HuH-7 (cell line): Measurements from ENCODE around the gene MAP1LC3A.

Experiments used
- DNase-seq: peaks from one replicate; pipeline ENCODE4 v3.0.0; 2011; ENCODE audit warnings: low spot score

MAP1LC3A gene

DNA sequence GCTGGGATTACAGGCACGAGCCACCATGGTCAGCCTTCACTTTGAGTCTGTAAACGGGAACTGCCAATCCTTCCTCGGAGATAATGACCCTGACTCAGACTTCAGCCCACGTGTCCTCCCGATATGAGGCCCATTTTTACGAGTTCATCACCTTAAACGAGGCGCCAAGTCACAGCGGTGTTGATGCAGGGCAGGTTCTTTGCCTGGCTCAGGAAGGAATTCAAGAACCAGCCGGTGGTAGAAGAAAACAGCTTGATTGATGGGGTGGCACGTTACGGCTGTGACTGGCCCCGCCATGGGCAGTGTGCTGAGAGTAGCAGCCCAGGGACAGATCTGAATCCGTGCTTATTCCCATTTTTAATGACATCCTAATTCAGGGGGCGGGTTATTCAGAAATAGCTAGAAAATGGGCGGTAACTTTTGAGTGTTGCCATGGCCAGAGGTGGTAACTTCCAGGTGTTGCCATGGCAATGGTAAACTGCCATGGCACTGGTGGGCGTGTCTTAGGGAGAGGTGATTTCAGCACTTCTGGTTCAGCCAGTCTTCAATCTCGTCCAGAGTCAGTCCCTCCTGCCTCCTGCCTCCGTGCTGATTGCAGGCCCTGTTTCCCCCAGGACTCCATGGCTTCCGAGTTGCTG lies 9.1 kb upstream of the MAP1LC3A start:
- DNase-seq: no peak

DNA sequence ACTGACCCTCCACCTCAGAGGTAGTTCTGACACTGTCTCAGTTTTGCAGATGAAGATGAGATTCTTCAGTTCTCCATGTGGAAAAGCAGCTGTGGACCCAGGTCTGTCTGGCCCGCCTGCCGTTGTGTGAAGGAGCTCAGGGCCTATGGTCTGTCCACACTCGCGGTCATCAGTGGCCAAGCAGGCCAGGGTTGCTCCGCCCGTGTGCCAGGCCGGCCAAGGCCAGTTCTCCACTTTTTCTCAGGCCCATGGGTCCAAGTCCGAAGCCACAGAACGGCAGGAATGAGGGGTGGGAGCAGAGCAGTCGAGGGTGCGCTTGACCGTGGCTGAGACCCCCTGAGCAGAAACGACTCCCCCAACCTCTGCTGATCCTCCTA lies 8.6 kb upstream of the MAP1LC3A start:
- no peak for DNase-seq

DNA sequence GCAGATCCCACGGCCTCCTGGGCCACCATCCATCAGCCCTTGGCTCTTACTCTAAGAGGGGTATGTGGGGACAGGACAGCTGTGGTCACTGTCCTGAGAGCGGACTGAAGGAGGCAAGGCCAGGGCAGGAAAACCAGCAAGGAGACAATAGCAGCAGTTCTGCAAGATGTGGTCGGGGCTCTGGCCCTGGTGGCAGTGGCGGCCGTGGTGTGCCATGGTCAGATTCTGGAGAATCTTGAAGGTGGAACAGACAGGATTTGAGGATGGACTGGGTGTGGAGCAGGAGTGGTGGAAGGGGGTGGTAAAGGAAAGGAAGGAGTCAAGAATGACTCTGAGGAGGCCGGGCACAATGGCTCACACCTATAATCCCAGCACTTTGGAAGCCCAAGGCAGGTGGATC lies 5.9 kb upstream of the MAP1LC3A start:
- no peak for DNase-seq

GRCh38 chr20:34553366-34553867 lies 5.1 kb upstream of the MAP1LC3A start:
- no peak for DNase-seq

DNA sequence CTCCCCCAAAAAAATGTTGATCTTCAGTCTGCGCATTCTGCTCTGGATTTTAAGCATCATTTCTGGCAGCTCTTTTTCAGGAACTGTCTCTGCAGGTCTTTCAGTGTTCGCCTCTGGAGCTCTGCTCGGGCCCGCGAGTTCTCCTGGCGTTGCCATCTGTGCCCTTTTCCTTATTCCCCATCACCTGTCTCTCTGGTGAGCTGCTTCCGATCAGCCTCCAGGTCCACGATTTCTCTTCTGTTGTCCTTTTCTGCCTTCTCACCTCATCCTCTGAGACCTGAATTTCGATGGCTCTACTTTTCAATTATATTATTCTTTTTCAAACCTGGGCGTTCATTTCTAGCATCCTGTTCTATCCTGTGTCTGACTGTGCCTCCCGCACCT lies 590 bp upstream of the MAP1LC3A start:
- no peak for DNase-seq

DNA sequence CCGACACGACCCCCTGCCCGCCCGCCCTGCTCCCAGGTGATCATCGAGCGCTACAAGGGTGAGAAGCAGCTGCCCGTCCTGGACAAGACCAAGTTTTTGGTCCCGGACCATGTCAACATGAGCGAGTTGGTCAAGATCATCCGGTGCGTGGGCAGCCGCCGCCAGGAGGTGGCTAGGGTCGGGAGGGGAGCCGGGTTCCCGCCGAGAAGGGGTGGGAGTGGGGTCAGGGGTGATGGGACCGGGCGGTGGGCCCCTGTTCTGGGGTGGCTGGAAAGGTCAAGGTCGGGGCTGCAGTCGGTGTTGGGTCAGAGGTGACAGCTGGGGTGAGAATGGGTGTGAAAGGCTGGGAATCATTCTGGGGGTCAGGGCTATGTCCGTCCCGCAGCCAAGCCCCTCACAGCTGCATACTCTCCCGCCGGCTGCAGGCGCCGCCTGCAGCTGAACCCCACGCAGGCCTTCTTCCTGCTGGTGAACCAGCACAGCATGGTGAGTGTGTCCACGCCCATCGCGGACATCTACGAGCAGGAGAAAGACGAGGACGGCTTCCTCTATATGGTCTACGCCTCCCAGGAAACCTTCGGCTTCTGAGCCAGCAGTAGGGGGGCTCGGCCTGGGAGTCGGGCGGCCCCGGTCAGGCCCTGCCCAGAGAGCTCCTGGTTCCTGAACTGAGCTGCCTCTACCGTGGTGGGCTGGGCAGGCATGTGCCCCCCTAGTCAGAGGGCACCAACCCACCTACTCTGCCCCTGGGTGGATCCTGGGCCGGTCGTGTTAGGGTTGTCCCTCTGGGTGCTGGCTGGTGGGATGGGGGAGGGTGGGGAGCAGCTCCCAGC lies 1.0 kb downstream of the MAP1LC3A start:
- no peak for DNase-seq

GRCh38 chr20:34560141-34560523 lies 1.6 kb downstream of the MAP1LC3A start:
- DNase-seq: no peak

GRCh38 chr20:34560614-34561013 lies 2.1 kb downstream of the MAP1LC3A start:
- no peak for DNase-seq

GRCh38 chr20:34561661-34562060 lies 3.1 kb downstream of the MAP1LC3A start:
- DNase-seq: no peak

DNA sequence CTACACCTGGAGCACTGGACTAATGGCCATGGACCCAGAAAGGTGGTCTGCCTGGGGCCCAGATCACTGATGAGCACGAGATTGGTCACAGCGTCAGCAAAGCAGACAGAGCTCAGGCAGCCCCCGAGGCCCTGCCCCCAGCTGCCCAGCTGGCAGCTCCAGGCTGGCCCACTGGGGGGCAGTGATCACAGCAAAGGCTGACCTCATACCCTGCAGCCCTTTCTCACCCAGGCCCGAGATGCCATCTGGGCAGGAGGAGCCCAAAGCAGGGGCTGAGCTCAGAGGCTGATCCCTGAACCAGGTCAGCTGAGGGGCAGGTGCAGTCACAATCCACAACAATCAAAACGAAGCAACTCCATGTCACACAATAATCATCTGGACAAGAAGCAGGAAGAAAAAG lies 4.1 kb downstream of the MAP1LC3A start:
- DNase-seq: peak; percentile 63

- no peak for DNase-seq
Observed at GRCh38 chr20:34564833-34565232, 6.3 kb downstream of the MAP1LC3A start.

- DNase-seq: no peak
Observed at GRCh38 chr20:34566978-34567891, 8.7 kb downstream of the MAP1LC3A start.

DNA sequence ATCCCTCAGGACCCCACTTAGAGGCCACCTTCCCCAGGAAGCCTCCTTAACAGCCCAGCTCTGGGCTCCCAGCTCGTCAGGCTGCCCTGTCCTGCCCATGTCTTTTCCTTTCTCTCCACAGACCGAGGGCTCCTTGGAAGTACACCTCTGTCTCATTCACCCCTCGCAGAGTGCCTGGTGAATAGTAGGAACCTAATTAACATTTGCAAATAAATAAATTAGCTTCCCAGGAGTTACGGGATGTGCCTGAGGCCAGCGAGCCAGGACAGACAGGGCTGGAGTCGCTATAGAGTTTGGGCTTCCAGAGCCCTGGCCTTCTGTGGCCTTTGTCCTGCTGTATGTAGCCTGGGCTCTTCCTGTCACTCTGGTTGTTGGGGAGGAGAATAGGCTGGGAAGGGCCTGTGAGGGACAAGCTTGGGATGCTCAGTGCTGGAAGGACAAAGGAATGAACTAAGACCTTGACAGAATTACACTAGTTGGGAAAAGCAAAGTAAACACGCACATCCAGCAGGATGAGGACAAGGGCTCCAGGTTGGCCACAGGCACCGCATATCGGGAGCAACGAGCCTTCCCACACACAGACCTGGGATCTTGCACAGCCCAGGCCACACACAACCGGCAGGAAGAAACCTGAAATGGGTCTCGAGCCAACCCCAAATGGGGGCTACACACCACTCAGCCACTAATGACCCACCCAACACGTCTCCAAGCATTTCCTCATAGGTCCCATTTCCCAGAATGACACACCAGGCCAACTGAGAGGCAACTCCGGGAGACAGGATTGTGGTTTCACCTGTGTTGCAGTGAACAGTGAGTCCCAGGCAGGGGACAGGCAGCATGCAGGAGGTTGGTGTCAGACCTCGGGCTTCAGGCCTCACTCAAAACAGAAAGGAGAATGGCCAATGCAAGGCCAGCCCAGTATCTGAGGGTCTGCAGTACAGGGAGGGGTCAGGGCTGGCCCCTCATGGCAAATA lies 9.7 kb downstream of the MAP1LC3A start:
- no peak for DNase-seq

GRCh38 chr20:34569598-34569997 lies 11.1 kb downstream of the MAP1LC3A start:
- no peak for DNase-seq

DNA sequence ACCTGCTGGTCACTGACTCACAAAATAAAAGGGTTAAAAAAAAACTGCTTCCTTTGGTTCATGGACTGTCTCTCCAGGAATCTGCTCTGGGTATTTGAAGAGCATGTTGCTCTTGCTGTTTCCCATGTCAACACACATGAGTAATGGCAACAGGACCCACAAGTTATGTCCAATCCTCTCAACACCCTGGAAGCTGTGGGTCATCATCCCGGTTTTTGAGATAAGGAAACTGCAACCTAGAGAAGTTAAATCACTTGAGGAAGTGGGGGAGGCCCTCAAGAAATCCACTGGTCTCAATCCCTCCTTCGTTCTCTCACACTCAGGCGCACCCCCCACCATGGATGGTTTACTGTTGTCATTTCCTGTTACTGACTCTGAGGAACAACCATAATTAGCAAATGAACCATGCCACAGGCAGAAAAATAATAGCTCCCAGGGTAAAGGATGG lies 12.4 kb downstream of the MAP1LC3A start:
- DNase-seq: no peak

GRCh38 chr20:34571753-34572152 lies 13.2 kb downstream of the MAP1LC3A start:
- DNase-seq: no peak

GRCh38 chr20:34573541-34574300 lies 15.2 kb downstream of the MAP1LC3A start:
- DNase-seq: no peak

DNA sequence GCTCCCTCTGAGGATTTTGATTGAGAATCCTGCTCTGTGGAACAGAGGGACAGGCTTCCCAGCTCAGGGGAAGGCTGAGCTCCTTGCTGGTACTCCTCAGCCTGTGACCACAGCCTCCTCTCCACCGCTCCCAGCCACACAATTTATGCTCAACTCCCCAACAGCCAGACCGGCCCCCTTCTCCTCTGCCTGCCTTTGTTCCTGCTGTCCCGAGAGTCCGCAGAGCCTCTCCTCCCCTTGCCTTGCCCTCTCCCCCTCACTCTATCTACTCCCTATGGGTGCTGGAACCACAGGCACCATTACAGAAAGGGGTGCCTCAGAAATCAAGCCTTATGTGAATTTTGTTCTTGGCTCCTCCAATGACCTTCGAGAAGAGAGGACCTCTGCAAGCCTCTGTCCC lies 15.9 kb downstream of the MAP1LC3A start:
- no peak for DNase-seq

GRCh38 chr20:34574861-34575260 lies 16.3 kb downstream of the MAP1LC3A start:
- DNase-seq: no peak

GRCh38 chr20:34575271-34575670 lies 16.8 kb downstream of the MAP1LC3A start:
- DNase-seq: no peak

GRCh38 chr20:34575756-34576155 lies 17.2 kb downstream of the MAP1LC3A start:
- DNase-seq: no peak
